Activated effector memory CD4-positive, alpha-beta T cell treated with anti-CD3 and anti-CD28 coated beads, Interleukin-2, amount 50 U/mL, for 16 hours (primary cell): Measurements from ENCODE around the gene PRPF8.
A peak's percentile ranks its signal among the peaks of the same experiment; 100 is the strongest.
"Not testable (repeated sequence)": the region's sequence is repeated elsewhere in the genome, so short reads cannot be mapped to it uniquely, and the experiment has no call there.

Experiments used
- DNase-seq: peaks from one replicate; pipeline ENCODE4 v3.0.0-alpha.2; 2020

Gene PRPF8

DNA sequence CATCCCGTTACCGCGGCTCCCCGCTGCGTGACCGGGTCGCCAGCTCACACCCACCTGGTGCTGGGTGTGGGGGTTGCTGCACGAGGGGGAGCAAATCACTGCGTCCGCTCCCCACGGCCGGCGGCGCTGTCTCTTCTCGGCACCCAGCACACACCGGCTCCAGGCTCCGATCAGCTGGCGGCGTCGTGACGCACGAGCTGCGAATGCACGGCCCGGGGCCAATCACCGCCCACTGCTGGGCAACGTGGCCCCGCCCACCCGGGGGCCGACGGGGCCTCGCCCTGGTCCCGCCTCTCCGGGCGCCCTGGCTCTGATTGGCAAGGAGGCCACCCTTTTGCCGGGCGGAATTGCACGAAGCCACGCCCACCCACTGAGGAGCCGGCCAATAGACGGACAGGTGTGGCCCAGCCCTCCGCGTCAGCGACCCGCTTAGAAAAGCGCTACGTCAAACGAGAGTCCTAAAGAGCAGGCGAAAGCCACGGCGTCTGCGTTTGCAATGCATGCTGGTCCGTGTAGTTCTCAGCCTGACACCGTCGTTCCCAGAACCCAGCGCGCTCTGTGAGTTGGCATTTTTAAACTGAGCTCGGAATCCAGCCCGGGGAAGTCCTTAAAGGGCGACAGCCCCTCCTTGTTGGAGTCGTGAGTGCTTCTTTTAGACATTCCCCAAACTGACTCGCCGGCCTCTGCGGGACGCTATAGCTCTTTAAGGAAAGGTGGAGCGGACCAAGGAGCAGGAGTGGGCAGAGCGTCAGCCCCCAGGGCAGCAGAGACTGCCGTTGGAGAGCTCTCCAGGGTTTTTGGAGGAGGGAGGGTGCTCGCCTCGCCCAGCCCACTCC lies 31.6 kb upstream of the PRPF8 start:
- DNase-seq, result peak; percentile 100

DNA sequence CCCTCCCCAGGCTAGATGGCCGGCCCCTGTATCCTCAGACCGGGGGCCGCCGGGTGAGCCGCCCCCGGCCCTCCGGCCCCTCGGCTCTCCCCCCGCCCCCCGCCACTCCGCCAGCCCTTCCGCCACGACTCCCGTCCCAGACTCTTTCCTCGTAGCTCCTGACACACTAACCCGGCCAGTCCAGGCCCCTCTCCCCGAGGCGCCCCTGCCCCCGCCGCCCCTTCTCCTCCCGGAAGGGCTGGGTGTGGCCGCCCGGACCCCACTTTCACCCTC lies 31.1 kb upstream of the PRPF8 start:
- DNase-seq, result no peak

DNA sequence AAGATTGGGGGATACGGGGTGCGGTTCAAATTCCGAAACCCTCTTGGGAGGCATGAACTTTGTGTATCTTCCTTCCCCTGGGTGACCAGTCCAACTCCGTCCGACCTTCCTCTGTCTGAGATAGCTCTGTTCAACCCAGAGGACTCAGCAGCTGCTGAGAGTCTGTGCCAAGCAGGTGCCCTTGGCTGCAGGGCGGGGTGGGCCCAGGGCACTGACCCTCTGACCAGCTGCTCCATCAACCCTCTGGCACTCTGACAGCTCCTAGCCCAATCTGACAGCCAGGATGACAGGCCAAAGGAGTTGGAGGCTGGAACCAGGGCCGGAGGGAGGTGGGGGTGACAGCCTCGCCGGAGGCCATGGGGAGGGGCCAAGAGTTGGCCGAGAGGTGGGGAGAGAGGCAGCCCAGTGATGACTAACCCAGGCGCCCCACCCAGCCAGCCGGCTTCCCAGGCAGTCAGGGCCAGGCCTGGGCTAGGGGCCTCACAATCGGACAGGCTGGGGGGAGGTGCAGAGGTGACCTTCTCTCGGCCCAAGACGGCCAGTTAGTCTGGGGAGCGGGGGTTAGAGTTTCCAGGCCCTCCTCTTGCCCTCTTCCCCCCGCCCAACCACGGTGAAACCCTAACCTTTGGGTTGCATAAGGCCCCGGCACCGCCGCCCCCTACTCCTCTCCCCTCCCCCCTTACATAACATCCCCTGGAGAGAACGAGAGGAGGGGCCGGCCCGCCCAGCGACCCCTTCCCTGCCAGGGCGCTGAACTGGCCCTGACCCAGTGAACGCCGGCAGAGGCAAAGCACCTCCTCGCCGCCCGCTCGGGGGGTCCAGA lies 30.5 kb upstream of the PRPF8 start:
- DNase-seq, result peak; percentile 84

DNA sequence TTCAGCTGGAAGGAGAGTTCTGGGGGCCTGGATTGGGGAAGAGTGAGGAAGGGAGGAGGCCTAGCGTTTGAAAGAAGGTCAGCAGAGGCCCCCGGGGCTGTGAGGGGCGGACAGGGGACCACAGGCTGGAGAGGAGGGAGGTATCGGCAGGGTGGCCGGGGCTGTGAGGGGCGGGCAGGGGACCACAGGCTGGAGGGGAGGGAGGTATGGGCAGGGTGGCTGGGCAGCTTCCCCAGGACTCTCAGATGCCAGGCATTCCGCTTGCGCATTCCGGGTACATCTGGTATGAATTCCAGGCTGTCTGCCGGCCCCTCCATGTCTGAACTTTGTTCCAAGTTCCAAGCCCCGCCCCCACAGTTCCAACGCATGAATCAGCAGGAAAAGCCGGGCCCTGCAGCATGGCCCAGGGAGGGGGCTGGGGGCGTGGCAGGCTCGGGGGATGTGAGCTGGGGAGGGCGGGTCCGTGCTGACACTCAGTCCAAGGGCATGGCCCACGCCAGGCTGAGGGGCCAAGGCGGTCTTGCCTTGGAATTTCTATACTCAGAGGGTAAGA lies 29.8 kb upstream of the PRPF8 start:
- peak; percentile 76 for DNase-seq

DNA sequence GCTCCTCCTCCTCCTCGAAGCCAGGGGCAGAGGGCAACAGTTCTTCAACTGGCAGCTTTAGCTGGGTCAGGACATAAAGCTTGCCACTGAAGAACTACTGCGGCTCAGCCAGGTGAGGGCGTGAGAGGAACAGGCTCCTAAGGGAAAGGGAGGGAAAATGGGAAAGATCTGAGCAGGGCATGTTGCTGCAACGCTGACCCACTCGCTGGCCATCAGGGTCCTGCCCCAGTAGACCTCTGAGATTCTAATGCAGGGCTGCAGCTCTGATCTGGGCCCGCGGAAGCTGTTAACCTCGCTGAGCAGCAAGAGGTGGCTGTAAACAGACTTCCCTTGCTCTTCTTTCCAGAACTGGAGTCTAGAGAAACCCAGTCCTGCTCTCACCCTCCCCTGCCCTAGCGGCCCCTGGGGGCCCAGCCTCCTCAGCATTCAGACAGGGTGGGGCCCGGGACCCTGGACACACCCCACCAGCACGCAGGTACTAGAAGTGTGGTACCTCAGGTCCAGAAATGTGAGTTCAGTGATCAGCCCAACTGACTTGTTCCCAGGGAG lies 29.3 kb upstream of the PRPF8 start:
- no peak for DNase-seq

DNA sequence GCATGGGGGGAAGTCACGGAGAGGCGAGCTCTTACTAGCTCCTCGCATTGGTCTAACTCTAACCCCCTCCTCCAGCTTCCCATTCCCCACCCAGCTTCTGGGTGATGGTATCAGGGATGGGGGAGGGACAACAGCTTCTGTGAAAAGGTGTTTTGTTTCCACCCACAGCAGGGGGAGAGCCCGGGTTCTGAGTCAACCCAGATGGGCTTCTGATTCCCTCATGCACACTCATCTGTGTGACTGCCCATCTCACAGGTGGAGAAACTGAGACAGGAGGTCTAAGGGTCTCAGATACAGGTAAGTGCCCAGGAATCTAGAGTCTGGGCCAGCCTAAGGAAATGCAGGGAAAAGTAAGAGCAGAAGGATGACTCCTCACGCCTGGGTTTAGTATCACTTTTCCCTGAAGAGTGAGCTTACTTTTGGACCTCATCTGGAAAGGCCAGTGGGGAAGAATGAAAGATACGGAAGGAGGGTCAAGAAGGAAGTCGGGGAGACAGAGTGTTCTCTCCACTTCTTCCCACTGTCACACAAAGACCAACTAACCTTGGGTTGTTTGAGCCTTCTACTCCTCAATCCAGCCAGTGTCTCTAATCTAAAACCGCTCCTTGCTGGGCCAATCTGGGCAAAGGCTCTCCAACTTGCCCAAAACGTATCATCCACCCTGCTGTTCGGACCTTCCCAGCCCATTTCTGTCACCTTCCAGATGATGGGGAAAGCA lies 28.7 kb upstream of the PRPF8 start:
- DNase-seq, result no peak

DNA sequence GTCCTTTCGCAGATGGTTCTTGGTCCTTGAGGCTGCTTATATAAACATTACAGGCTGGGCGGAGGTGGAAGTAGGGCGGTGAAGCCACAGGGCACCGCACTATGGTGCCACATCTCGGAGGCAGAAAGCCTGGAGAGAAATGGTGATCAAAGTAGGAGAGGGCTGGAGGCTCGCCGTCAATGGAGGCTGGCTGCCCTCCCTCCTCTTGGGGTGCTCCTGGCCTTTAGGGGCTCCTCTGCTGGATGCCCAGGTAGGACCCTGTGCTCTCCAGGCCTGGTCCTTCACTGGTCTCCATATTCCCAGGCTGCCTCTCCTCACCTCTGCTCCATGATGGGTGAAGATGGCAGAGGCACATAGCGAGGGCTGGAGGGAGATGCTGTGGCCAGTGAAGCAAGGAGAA lies 27.6 kb upstream of the PRPF8 start:
- DNase-seq, result no peak

DNA sequence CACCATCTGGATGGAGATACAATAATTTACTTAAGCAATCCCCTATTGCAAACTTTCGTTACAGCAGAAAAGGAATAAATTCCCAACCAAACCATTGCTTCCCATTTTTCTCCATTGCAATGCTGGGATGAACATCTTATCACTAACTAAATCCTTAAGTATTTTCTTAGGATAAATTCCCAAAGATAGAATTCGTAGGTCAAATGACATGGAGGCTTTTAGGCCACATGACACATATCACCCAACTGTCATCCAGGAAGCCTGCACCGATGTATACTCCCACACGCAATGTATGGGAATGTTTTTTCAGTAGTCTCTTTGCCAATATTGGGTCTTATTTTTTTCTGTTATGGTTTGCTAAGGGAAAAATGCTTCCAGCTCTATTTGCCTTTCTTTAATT lies 27.1 kb upstream of the PRPF8 start:
- no peak for DNase-seq

DNA sequence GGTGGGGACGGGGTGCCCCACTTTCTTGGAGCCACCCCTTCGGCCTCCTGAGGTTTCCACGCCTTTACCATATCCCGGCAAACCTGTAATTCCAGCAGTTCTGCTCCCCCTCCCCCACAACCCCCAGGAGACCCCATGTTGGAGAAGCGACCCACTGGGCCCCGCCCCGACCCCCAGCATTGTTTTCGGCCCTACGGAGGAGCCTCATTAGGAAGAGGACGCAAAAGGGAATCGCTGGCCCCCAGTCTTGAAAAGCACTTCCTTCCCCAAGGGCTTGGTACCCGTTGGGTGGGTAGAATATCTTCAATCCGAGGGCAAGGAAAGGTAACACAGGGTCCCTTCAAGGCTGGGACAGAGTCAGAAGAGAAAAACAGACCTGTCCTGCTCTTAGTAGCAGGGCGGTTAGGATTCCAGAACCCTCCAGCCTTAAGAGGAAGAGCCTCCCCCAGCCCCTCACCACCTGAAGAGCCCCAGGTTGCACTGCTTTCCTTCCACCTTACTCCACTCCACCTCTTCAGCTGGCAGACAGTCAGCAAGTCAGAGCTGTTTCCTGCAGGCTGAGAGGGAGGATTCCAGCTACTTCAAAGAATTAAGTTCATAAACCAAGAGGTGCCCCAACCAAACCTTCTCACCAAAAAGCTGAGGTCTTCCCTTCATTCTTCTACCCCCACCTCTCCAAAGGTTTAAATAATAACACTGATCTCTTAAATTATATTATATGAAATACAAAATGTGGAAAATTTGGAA lies 26.3 kb upstream of the PRPF8 start:
- no peak for DNase-seq

DNA sequence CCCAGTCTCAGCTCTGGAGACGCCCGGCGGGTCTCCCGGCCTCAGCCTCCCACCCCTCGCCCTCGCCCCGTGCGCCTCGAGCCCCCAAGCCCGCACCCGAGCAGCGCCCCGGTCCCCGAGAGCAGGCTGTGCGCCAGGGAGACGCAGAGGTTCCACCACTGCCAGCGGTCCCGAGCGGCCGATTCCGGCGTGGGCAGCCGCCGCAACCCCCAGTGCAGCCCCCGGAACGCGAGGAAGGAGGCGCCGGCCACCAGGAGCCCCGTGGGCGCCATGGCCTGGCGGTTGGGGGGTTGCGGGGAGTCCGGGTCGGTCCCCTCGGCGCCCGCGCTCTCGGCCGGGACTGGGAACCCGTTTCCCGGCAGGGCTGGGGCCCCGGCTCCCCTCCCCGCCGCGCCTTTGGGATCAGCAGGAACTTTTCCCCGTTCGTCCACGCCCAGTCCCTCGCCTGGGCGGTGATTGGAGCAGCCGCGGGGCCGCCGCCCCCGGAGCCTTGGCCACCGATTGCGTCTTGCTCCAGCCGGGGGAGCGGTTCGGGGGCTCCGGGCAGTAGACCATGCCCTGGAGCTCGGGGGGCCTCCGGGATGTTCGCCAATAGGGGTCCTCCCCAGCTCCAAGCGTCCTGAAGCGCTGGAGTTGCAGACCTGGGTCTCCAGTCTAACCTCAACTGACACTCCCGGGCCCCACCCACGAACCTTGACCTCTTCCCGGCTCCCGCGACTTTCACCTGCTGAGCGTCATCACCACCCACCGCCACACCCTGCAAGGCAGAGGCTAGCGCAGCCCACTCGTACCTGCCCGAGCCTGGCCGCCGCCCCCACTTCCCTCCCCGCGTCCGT lies 25.5 kb upstream of the PRPF8 start, which contains the start of gene TLCD2:
Gene TLCD2, minus strand, starts transcription at position 407 of the 836 bp plus-strand sequence. Its CDS starts 135 bp downstream, at position 272.
- DNase-seq, result peak; percentile 71

DNA sequence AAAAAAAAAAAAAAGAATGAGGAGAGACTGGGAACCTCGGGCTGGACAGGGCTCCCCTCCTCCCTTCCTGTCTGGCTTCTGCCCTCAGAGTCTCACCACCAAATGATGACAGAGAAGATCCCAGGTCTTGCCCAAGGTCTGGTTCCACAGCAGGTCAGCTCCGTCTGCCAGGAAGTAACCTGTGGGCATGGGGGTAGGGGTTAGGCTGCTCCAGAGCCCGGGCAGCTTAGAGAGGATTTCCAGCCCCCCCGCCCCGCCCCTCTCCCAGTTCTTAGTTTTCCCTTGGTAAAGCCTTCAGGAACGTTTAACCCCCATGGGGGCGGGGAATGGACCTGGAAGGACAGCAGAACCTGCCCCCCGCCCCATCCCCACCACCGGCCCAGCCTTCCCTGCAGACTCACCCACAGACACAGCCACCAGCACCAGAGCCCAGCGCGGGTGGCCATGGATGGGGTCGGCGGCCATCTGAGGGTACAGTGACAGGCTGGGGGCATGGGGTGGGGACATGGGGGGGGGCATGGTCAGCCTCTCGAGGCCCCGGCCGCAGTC lies 24.8 kb upstream of the PRPF8 start:
- DNase-seq, result no peak

DNA sequence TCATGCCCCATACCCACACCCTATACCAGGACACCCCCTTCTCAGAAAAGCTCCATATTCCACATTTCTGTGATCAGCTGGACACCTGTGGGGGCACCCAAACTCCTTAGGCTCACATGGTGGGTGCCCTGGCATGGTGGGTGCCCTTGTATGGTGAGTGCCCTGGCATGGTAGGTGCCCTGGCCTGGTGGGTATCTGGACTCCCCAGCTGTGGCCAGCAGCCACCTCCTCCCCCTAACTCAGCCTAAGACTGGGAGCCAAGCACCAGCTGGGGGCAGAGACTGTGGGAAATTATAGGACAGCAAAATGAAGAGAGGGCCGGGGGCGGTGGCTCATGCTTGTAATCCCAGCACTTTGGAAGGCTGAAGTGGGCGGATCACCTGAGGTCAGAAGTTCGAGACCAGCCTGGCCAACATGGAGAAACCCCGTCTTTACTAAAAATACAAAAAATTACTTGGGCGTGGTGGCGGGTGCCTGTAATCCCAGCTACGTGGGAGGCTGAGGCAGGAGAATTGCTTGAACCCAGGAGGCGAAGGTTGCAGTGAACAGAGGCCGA lies 24.2 kb upstream of the PRPF8 start:
- not testable (repeated sequence) for DNase-seq

DNA sequence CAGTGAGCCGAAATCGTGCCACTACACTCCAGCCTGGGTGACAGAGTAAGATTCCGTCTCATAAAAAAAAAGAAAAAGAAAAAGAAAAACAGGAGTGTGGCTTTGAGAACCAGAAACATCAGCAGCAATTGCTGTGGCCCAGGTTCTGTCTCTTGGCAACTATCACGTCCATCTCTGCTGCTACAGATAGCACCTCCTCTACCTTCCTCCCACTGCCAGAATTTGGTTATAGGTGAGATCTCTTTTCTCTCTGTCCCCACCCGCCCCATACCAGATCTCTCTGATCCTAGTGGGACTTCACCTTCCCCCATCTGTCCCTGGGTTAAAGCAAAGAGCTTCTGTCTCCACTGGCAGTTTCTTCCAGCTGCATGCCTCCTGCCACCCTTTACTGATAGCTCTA lies 22.4 kb upstream of the PRPF8 start:
- DNase-seq, result no peak

DNA sequence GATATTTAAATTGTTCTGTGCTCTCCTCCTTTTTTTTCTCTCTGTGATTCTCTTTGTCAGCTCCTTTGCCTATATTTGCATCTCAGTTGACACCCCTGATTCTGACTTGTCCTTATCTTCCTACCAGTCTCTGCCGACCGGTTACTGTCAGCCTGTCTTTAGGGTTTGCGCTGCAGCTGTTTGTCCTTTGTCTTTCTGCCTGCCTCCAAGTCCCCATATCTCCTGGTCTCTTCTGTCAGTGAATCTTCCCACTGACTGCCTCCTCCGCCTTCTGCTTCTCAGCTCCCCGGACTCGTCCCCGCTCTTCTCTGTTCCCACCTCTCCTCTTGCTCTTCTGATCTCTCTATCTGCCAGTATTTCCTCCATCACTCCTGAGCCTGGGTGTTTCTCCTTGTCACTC lies 20.3 kb upstream of the PRPF8 start:
- DNase-seq, result no peak

DNA sequence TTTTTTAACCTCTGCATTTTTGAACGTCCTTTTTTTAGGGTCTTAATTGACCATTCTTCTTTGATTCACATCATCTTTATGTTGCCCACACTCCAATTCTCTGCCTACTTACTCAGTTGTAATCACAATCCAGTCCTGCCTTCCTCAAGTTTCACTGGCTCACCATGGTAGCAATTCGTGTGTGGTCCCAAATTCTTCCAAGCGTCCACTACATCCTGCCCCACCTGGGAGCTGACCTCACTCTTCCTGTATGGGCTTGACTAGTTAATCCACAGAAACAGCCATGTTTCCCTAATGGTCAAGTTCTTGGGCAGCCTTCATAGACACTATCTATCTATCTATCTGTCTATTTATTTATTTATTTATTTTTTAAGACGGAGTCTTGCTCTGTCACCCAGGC lies 18.4 kb upstream of the PRPF8 start:
- DNase-seq, result no peak

DNA sequence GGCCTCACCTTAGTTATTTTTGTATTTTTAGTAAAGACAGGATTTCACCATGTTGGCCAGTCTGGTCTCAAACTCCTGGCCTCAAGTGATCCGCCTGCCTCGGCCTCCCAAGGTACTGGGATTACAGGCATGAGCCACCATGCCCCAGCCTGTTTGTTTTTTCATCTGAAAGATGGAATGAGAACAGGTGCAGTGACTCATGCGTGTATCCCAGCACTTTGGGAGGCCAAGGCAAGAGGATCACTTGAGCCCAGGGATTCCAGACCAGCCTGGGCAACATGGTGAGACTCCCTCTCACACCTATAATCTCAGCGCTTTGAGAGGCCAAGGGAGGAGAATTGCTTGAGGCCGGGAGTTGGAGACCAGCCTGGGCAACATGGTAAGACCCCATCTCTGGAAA lies 15.2 kb upstream of the PRPF8 start:
- DNase-seq, result not testable (repeated sequence)

DNA sequence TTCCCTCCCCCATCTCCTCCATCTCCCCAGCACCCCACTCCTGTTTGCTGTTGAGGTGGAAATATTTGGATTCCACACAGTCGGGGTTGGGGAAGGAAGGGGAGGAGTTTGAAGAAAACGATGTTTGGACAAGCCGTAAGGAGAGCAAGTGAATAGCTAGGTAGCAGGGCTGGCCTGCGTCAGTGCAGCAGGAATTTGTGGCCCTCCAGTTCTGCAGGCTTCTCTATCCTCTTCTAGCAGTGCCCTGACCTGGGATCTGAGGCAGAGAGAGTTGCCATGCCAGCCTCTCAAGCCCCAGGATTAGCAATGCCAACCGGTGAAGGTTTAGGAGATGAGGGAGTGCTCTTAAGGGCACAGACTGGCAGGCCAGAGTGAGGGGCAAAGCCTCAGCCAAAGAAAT lies 13.0 kb upstream of the PRPF8 start:
- DNase-seq, result no peak

DNA sequence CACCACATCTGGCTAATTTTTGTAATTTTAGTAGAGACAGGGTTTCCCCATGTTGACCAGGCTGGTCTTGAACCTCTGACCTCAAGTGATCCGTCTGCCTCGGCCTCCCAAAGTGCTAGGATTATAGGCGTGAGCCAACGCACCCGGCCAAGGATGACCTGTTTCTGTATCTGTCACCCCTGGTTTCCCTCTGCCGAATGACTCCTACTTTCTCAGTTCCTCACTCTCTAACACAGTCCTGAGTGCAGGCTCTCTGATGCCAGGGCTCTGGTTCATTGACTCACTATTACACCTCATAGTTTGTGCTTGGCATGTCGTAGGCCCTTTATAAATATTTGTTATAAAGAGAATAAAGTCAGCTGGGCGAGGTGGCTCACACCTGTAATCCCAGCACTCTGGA lies 10.7 kb upstream of the PRPF8 start:
- DNase-seq, result no peak

DNA sequence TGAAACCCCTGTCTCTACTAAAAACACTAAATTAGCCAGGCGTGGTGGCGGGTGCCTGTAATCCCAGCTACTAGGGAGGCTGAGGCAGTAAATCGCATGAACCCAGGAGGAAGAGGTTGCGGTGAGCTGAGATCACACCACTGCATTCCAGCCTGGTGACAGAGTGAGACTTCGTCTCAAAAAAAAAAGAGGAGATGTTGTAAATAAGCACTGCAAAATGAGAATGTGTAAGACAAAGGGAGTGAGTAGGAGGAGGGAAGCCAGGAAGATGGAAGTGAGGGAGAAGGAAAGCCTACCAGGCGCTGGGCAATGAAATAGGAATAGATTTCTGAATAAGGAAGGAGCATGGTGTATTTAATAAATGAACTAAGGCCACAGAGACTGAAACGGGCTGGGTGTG lies 8.7 kb upstream of the PRPF8 start:
- DNase-seq, result no peak

DNA sequence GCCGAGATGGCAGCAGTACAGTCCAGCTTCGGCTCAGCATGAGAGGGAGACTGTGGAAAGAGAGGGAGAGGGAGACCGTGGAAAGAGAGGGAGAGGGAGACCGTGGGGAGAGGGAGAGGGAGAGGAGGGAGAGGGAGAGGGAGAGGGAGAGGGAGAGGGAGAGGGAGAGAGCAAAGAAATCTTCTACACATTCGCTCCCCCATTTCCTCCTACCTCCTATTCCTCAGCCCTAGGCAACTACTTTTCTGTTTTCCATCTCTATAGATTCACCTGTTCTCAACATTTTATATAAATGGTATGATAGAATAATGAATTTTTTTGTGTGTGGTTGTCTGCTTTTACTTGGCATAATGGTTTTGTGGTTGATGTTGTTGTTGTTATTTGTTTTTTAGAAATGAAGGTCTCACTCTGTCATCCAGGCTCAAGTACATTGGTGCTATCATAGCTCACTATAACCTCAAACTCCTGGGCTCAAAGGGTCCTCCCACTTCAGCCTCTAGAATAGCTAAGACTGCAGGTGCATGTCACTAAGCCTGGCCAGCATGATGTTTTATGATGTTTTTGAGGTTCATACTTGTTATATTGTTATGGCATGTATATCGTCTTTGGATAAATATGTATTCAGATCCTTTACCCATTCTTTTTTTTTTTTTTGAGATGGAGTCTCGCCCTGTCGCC lies 6.0 kb upstream of the PRPF8 start:
- DNase-seq, result no peak
